CD4-positive, alpha-beta T cell treated with Interleukin-4 for 4 hours (primary cell): ENCODE measurements around the gene NREP.

Source experiments
- DNase-seq: peaks from one replicate; pipeline ENCODE4 v3.0.0-alpha.2; 2020

The NREP gene

GRCh38 chr5:111764019-111764418 is 7.0 kb upstream of the NREP start:
- no peak for DNase-seq

GRCh38 chr5:111762895-111763294 is 5.9 kb upstream of the NREP start:
- no peak for DNase-seq

- DNase-seq = no peak
Measured at GRCh38 chr5:111758284-111758628, 1.3 kb upstream of the NREP start.

GRCh38 chr5:111757355-111758283 is 625 bp upstream of the NREP start:
- peak; percentile 68 for DNase-seq

- no peak for DNase-seq
Measured at GRCh38 chr5:111755942-111756381, 1.0 kb downstream of the NREP start.

GRCh38 chr5:111755345-111755941 is 1.6 kb downstream of the NREP start:
- DNase-seq = no peak

- DNase-seq = no peak
Measured at GRCh38 chr5:111753884-111754589, 3.0 kb downstream of the NREP start.

GRCh38 chr5:111752426-111752965 is 4.5 kb downstream of the NREP start:
- DNase-seq = no peak

GRCh38 chr5:111749303-111750026 is 7.5 kb downstream of the NREP start:
- DNase-seq = no peak

- DNase-seq = no peak
Measured at GRCh38 chr5:111748304-111748763, 8.7 kb downstream of the NREP start.

GRCh38 chr5:111747337-111747736 is 9.7 kb downstream of the NREP start:
- DNase-seq = no peak

- DNase-seq = no peak
Measured at GRCh38 chr5:111746791-111747190, 10.2 kb downstream of the NREP start.

GRCh38 chr5:111745075-111745739 is 11.8 kb downstream of the NREP start:
- DNase-seq = no peak

- DNase-seq = no peak
Measured at GRCh38 chr5:111744455-111744854, 12.5 kb downstream of the NREP start.

GRCh38 chr5:111743988-111744387 is 13.0 kb downstream of the NREP start:
- DNase-seq = no peak

GRCh38 chr5:111743512-111743911 is 13.5 kb downstream of the NREP start:
- DNase-seq = no peak

GRCh38 chr5:111742177-111742994 is 14.6 kb downstream of the NREP start:
- DNase-seq = no peak

GRCh38 chr5:111741278-111741677 is 15.7 kb downstream of the NREP start:
- no peak for DNase-seq

GRCh38 chr5:111739416-111739815 is 17.6 kb downstream of the NREP start:
- DNase-seq = no peak

GRCh38 chr5:111738118-111738517 is 18.9 kb downstream of the NREP start:
- no peak for DNase-seq

GRCh38 chr5:111737716-111738115 is 19.3 kb downstream of the NREP start:
- DNase-seq = no peak
